H1 (cell line): ENCODE results near the gene SEMA4C. TPM values are rescaled to one million over a fixed set of nuclear protein-coding genes. Genes with fewer than 3 reads are reported as not detected.

ENCODE experiments used
- CTCF ChIA-PET: fragments of 300-600 bp; sonication (Branson Sonifier 250); formaldehyde crosslinking; loops from one replicate; lab custom pipeline; 2021; ENCODE audit not compliant: partially characterized antibody; lab: Charles Lee
- POLR2A ChIA-PET: fragments of 300-600 bp; sonication (Branson Sonifier 250); formaldehyde crosslinking; loops from one replicate; lab custom pipeline; 2021; ENCODE audit warnings: inconsistent platforms; ENCODE audit not compliant: partially characterized antibody; lab: Charles Lee
- DNase-seq, 2 experiments: peaks; one replicate each; pipeline versions ENCODE4 v3.0.0 to v3.0.0-alpha.2; 2010 to 2022; ENCODE audit warnings: low spot score in 2 of 2, low read depth in 1 of 2, mixed read lengths in 1 of 2
- FAIRE-seq: peaks from 2 replicates; lab custom pipeline; 2011; peaks lifted over from hg19 to GRCh38; lab: Jason Lieb, UNC
- H2AFZ ChIP-seq: 2 replicates; pipeline ENCODE4 v1.8.1; 2012; ENCODE audit warnings: low read length, inconsistent platforms
- H2AK5ac ChIP-seq: 2 replicates; pipeline ENCODE4 v1.6.1; 2013; ENCODE audit warnings: low read depth, low read length
- H2BK120ac ChIP-seq: replicated peaks from 2 replicates; pipeline ENCODE3; 2013; ENCODE audit warnings: low read depth, low read length, inconsistent platforms
- H2BK12ac ChIP-seq: 2 replicates; pipeline ENCODE4 v1.6.1; 2013; ENCODE audit warnings: low read depth, low read length
- H2BK15ac ChIP-seq: 2 replicates; pipeline ENCODE4 v1.6.1; 2013; ENCODE audit warnings: low read length
- H2BK20ac ChIP-seq: 2 replicates; pipeline ENCODE4 v1.6.1; 2013; ENCODE audit warnings: low read length
- H2BK5ac ChIP-seq: 2 replicates; pipeline ENCODE4 v1.6.1; 2013; ENCODE audit warnings: low read depth, low read length
- H3K14ac ChIP-seq: 2 replicates; pipeline ENCODE4 v1.6.1; 2013; ENCODE audit warnings: inconsistent platforms; ENCODE audit not compliant: insufficient read length
- H3K18ac ChIP-seq: 2 replicates; pipeline ENCODE4 v1.6.1; 2013; ENCODE audit warnings: low read length; ENCODE audit errors: extremely low read depth
- H3K23ac ChIP-seq: 2 replicates; pipeline ENCODE4 v1.6.1; 2013; ENCODE audit warnings: inconsistent platforms; ENCODE audit not compliant: insufficient read length
- H3K23me2 ChIP-seq: 2 replicates; pipeline ENCODE4 v1.6.1; 2013; ENCODE audit warnings: low read depth, low read length
- H3K27ac ChIP-seq: 2 replicates; pipeline ENCODE4 v1.6.1; 2011; ENCODE audit warnings: low read depth, low read length, inconsistent platforms
- H3K27me3 ChIP-seq, 4 experiments: replicated peaks in 1 of 4; 1 replicate in 1 of 4; 2 replicates in 3 of 4; pipeline versions ENCODE4 v1.6.1 to v1.8.1; 2011 to 2013; ENCODE audit warnings: low read length in 3 of 4, mild to moderate bottlenecking in 3 of 4, inconsistent platforms in 2 of 4, mixed read lengths in 2 of 4, moderate library complexity in 1 of 4; ENCODE audit not compliant: control insufficient read depth in 3 of 4, insufficient read depth in 3 of 4; ENCODE audit errors: extremely low read depth in 1 of 4
- H3K36me3 ChIP-seq, 4 experiments: 2 replicates each; pipeline versions ENCODE4 v1.6.1 to v1.8.1; 2011 to 2013; ENCODE audit warnings: mild to moderate bottlenecking in 4 of 4, low read length in 3 of 4, moderate library complexity in 2 of 4, control low read depth in 1 of 4, inconsistent platforms in 1 of 4; ENCODE audit not compliant: insufficient read depth in 4 of 4, control insufficient read depth in 2 of 4
- H3K4ac ChIP-seq: replicated peaks from 2 replicates; pipeline ENCODE3; 2013; ENCODE audit warnings: low read length, low read depth, mixed read lengths, inconsistent platforms; ENCODE audit not compliant: insufficient read length
- H3K4me1 ChIP-seq, 4 experiments: replicated peaks in 1 of 4; 1 replicate in 1 of 4; 2 replicates in 3 of 4; pipeline versions ENCODE4 v1.6.1 to v1.8.1; 2011 to 2013; ENCODE audit warnings: low read length in 3 of 4, inconsistent platforms in 2 of 4, mixed read lengths in 1 of 4; ENCODE audit not compliant: insufficient read depth in 4 of 4, control insufficient read depth in 3 of 4
- H3K4me2 ChIP-seq, 2 experiments: 2 replicates each; pipeline versions ENCODE4 v1.6.1 to v1.8.1; 2011 to 2013; ENCODE audit warnings: low read depth in 2 of 2, low read length in 2 of 2, control low read depth in 1 of 2, inconsistent platforms in 1 of 2, mild to moderate bottlenecking in 1 of 2; ENCODE audit not compliant: insufficient read depth in 1 of 2
- H3K4me3 ChIP-seq, 4 experiments: fragments of 200-600, 300-600 bp in 1 of 4; sonication (generic), shearing (Covaris generic), sonication (Bioruptor Twin) in 1 of 4; 2 replicates each; pipeline versions ENCODE4 v1.5.1 to v1.8.1; 2011 to 2016; ENCODE audit warnings: low read length in 4 of 4, low read depth in 3 of 4, control low read depth in 2 of 4, inconsistent platforms in 2 of 4, mild to moderate bottlenecking in 2 of 4, mixed read lengths in 1 of 4, moderate library complexity in 1 of 4; ENCODE audit not compliant: insufficient read depth in 2 of 4; ENCODE audit errors: extremely low read depth in 1 of 4
- H3K56ac ChIP-seq: replicated peaks from 2 replicates; pipeline ENCODE3; 2013; ENCODE audit warnings: low read depth, mild to moderate bottlenecking, mixed read lengths, low read length, inconsistent platforms; ENCODE audit not compliant: insufficient read length
- H3K79me1 ChIP-seq: 2 replicates; pipeline ENCODE4 v1.6.1; 2013; ENCODE audit warnings: low read depth, low read length, control low read depth
- H3K79me2 ChIP-seq, 2 experiments: 2 replicates each; pipeline versions ENCODE4 v1.6.1 to v1.8.1; 2012 to 2013; ENCODE audit warnings: low read length in 2 of 2, mild to moderate bottlenecking in 2 of 2, inconsistent platforms in 1 of 2; ENCODE audit not compliant: insufficient read depth in 2 of 2, control insufficient read depth in 1 of 2
- H3K9ac ChIP-seq, 4 experiments: replicated peaks in 1 of 4; 1 replicate in 1 of 4; 2 replicates in 3 of 4; pipeline versions ENCODE4 v1.6.1 to v1.8.1; 2011 to 2013; ENCODE audit warnings: low read depth in 3 of 4, low read length in 3 of 4, control low read depth in 2 of 4, mild to moderate bottlenecking in 2 of 4, moderate library complexity in 2 of 4, inconsistent platforms in 1 of 4; ENCODE audit errors: extremely low read depth in 1 of 4
- H3K9me3 ChIP-seq, 2 experiments: 2 replicates each; pipeline versions ENCODE4 v1.6.1 to v1.8.1; 2012 to 2013; ENCODE audit warnings: mild to moderate bottlenecking in 2 of 2, moderate library complexity in 2 of 2, control low read depth in 1 of 2, inconsistent platforms in 1 of 2, low read depth in 1 of 2, low read length in 1 of 2, mixed read lengths in 1 of 2; ENCODE audit not compliant: insufficient read depth in 2 of 2
- H4K20me1 ChIP-seq, 2 experiments: replicated peaks in 1 of 2; 2 replicates each; pipeline versions ENCODE3 to v1.8.1; 2011 to 2013; ENCODE audit warnings: inconsistent platforms in 2 of 2, low read length in 2 of 2, mild to moderate bottlenecking in 1 of 2; ENCODE audit not compliant: insufficient read depth in 2 of 2, control insufficient read depth in 1 of 2
- H4K5ac ChIP-seq: 2 replicates; pipeline ENCODE4 v1.6.1; 2013; ENCODE audit warnings: low read length, low read depth, mixed read lengths, inconsistent platforms; ENCODE audit not compliant: insufficient read length
- H4K8ac ChIP-seq: 2 replicates; pipeline ENCODE4 v1.8.0; 2013; ENCODE audit warnings: mild to moderate bottlenecking, moderate library complexity, low read length, inconsistent platforms; ENCODE audit not compliant: insufficient read depth; ENCODE audit errors: extremely low read depth
- H4K91ac ChIP-seq: replicated peaks from 2 replicates; pipeline ENCODE3; 2013; ENCODE audit warnings: low read length, mixed read lengths, inconsistent platforms; ENCODE audit not compliant: insufficient read length
- BACH1 ChIP-seq: IDR thresholded peaks from 2 replicates; pipeline ENCODE4 v1.6.1; 2012; ENCODE audit warnings: low read length, improper control_type of control experiment
- CBX8 ChIP-seq: fragments of 300-800, 300-1000 bp; sonication (generic); IDR thresholded peaks from 2 replicates; pipeline ENCODE4 v1.7.1; 2016; ENCODE audit warnings: low read depth, low read length, borderline replicate concordance
- EZH2 ChIP-seq: fragments of 200-600 bp; sonication (generic); IDR thresholded peaks from 2 replicates; pipeline ENCODE4 v1.7.1; 2012; ENCODE audit warnings: low read depth, mild to moderate bottlenecking, moderate library complexity, low read length, inconsistent platforms; ENCODE audit not compliant: severe bottlenecking
- GABPA ChIP-seq: IDR thresholded peaks from 2 replicates; pipeline ENCODE4 v1.6.1; 2011; ENCODE audit warnings: mild to moderate bottlenecking, low read length, moderate library complexity, borderline replicate concordance; ENCODE audit not compliant: insufficient read depth
- GTF2F1 ChIP-seq: IDR thresholded peaks from 2 replicates; pipeline ENCODE4 v1.6.1; 2012; ENCODE audit warnings: low read depth, low read length, improper control_type of control experiment, borderline replicate concordance
- POLR2A ChIP-seq, 2 experiments: IDR thresholded peaks; 1 replicate in 1 of 2; 2 replicates in 1 of 2; pipeline ENCODE4 v1.6.1; 2011; ENCODE audit warnings: low read depth in 2 of 2, low read length in 2 of 2, mild to moderate bottlenecking in 2 of 2; ENCODE audit errors: control extremely low read depth in 1 of 2
- RBBP5 ChIP-seq: IDR thresholded peaks from 2 replicates; pipeline ENCODE4 v1.7.1; 2012; ENCODE audit warnings: low read depth, mild to moderate bottlenecking, inconsistent platforms, low read length, moderate library complexity, borderline replicate concordance
- RXRA ChIP-seq: IDR thresholded peaks from 2 replicates; pipeline ENCODE4 v1.6.1; 2011; ENCODE audit warnings: low read depth, mild to moderate bottlenecking, low read length, moderate library complexity; ENCODE audit not compliant: insufficient read depth
- SIN3A ChIP-seq, 2 experiments: IDR thresholded peaks in 1 of 2; conservative IDR thresholded peaks in 1 of 2; 2 replicates each; pipeline ENCODE4 v1.6.1; 2011 to 2012; ENCODE audit warnings: low read length in 2 of 2, improper control_type of control experiment in 1 of 2, low read depth in 1 of 2, mild to moderate bottlenecking in 1 of 2
- TAF1 ChIP-seq: IDR thresholded peaks from 2 replicates; pipeline ENCODE4 v1.6.1; 2011; ENCODE audit warnings: mild to moderate bottlenecking, low read depth, low read length
- WGBS, 2 experiments: shearing (Covaris generic) in 1 of 2; methylation state at CpG; one replicate each; pipeline versions ENCODE4 v1.1.6 to v1.1.7; 2013 to 2015; ENCODE audit warnings: low lambda C conversion rate in 2 of 2, mixed read lengths in 2 of 2, inconsistent platforms in 1 of 2, low coverage in 1 of 2, missing lambda C conversion rate in 1 of 2; ENCODE audit not compliant: insufficient replicate concordance in 2 of 2, insufficient coverage in 1 of 2, insufficient read length in 1 of 2; ENCODE audit errors: extremely low coverage in 1 of 2, missing lambda C conversion rate in 1 of 2; 5-methylcytosine and 5-hydroxymethylcytosine counted together
- polyA plus RNA-seq, 7 experiments: library from polyadenylated mRNA; depleted of rRNA in 3 of 7; stranded (reverse) in 5 of 7; unstranded in 2 of 7; fragments of >200 nt in 5 of 7; fragments of 200-250 nt in 2 of 7; gene quantifications; 1 replicate in 5 of 7; 2 replicates in 1 of 7; 4 replicates in 1 of 7; pipeline versions ENCODE4 v1.2.1 to v1.2.3, GENCODE V29; 2011 to 2013; ENCODE audit warnings: missing spikeins in 2 of 7, mixed read lengths in 2 of 7
- total RNA-seq: library from RNA; stranded (reverse); fragmentation: NEBNext Ultra II Directional; extraction: Animal tissue kit (Norgen Biotek cat#: 25700); gene quantifications from 2 replicates; pipeline ENCODE4 v1.2.1, GENCODE V29; 2021
- TF ChIP-seq, protein P1 (sequence below): IDR thresholded peaks from 2 replicates; pipeline ENCODE4 v1.6.1; 2012; ENCODE audit warnings: inconsistent platforms

The SEMA4C gene
- total and polyA plus RNA-seq, 2 of the 8 experiments (the other 6 are each of a cell fraction or from before 2014, with no cell fraction given): 47.5 to 67.3 TPM

DNA sequence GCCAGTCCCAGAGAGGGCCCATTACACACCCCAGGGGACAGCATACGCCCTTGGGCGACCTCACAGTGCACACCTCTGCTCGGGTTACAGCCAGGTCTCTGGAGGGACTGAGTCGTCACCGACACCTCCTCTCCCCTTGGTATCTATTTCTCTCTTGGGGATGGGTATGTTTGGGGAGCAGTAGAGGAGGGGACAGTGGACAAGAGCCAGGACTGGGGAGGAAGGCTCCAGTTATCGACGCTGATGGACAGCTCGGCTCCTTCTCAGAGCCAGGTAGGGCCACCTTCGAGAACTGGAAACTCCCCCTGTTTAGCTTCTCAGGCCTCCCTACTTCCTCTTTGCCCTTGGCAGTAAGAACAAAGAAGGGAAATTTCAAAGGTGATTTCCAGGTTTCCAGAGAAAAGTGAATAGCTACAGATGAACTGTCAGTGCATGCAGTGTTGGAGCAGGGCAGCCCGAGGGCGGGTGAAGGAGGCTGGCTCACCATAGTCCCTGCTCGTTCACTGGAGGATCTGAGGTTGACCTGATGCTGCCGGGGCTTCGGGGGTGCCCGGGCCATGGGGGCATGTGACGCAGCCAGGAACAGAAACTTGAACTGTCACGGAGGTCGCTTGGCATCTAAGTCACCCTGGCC lies 4.4 kb upstream of the SEMA4C start:
- no peak for DNase-seq
- Histone ChIP-seq H2AK5ac (peak overlapping the region; percentile 18; the same call in 1 of the 2 replicates), H3K27ac (no peak overlapping the region), H4K5ac (no peak overlapping the region), H3K4ac (no peak overlapping the region), H2BK20ac (0 out of 2 replicates have a peak overlapping the region, but pooled peaks have one; percentile 87), H3K27me3 (peaks cover 0 to 3% (median 0%) of the 10 kb centered on the region in 4 experiments; a peak in 2 of 7 replicates), H3K18ac (peak overlapping the region; percentile 39), H4K20me1 (no peaks in the 10 kb centered on the region), H4K8ac (no peak overlapping the region), H2BK5ac (peak overlapping the region; percentile 46; the same call in 1 of the 2 replicates), H2BK12ac (peak overlapping the region; percentile 87; the same call in 1 of the 2 replicates), H3K79me2 (no peaks in the 10 kb centered on the region), H3K36me3 (no peaks in the 10 kb centered on the region), H3K56ac (no peak overlapping the region), H3K9me3 (no peaks in the 10 kb centered on the region), H2BK120ac (no peak overlapping the region), H3K4me3 (no peak overlapping the region), H2AFZ (no peak overlapping the region), H3K23me2 (peaks cover 5% of the 10 kb centered on the region; the same call in 1 of the 2 replicates), H4K91ac (peak overlapping the region; percentile 54), H3K79me1 (no peaks in the 10 kb centered on the region), H3K23ac (no peak overlapping the region), H3K9ac (no peak overlapping the region), H3K4me1 (peaks cover 11 to 42% (median 28%) of the 10 kb centered on the region in 4 experiments), H3K14ac (no peak overlapping the region), H3K4me2 (no peak overlapping the region; a peak in 1 of 4 replicates), H2BK15ac (0 out of 2 replicates have a peak overlapping the region, but pooled peaks have one; percentile 10)
- no peak for FAIRE-seq
- ChIA-PET POLR2A (interaction anchor here (0.6 to 4.7 kb wide), 11 partner anchors 9 to 47 kb away, joined by 3 to 25 read pairs (median 4); partner anchors contain the start of gene ANKRD39), CTCF (interaction anchor here (0.9 to 8.1 kb wide), 15 partner anchors 9 to 238 kb away, joined by 3 to 48 read pairs (median 5); partner anchors contain the start of gene ANKRD39)
- WGBS, 2 experiments: 79% methylated on average over 18 of the region's 18 CpGs; no CpG with 5 or more reads in 1 of the 2 experiments
- no peak for TF ChIP-seq BACH1
- TF ChIP-seq POLR2A (IDR thresholded peaks at IDR 0.05; ENCODE audit: control extremely low read depth in 1 of 2, low read depth in 2 of 2, low read length in 2 of 2): no peak
- TF ChIP-seq, protein P1, sequence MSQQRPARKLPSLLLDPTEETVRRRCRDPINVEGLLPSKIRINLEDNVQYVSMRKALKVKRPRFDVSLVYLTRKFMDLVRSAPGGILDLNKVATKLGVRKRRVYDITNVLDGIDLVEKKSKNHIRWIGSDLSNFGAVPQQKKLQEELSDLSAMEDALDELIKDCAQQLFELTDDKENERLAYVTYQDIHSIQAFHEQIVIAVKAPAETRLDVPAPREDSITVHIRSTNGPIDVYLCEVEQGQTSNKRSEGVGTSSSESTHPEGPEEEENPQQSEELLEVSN: no peak
- no peak for TF ChIP-seq RXRA
- TF ChIP-seq GABPA: no peak
- TF ChIP-seq EZH2: no peak
- TF ChIP-seq GTF2F1: no peak
- no peak for TF ChIP-seq SIN3A (conservative IDR thresholded peaks at IDR 0.05 in 1 of 2, IDR thresholded peaks at IDR 0.05 in 1 of 2; ENCODE audit: low read depth in 1 of 2, low read length in 2 of 2)
- TF ChIP-seq TAF1: no peak
- no peak for TF ChIP-seq CBX8
- TF ChIP-seq RBBP5: no peak
